Neural crest cell (in vitro differentiated cells): ENCODE results near the gene STEAP3. TPM values are rescaled to one million over a fixed set of nuclear protein-coding genes. Genes with fewer than 3 reads are reported as not detected.

Experiments
- DNase-seq: peaks from one replicate; pipeline ENCODE4 v3.0.0; 2021; ENCODE audit warnings: low read depth, mixed read lengths, low spot score
- H3K27ac Mint-ChIP-seq: one replicate; pipeline ENCODE4 v1.8.0; 2021; ENCODE audit warnings: mild to moderate bottlenecking, mixed read lengths; ENCODE audit not compliant: unreplicated experiment
- H3K27me3 Mint-ChIP-seq: 2 replicates; pipeline ENCODE4 v1.8.0; 2021; ENCODE audit warnings: low read depth, mild to moderate bottlenecking, mixed read lengths
- H3K36me3 Mint-ChIP-seq: 2 replicates; pipeline ENCODE4 v1.8.0; 2021; ENCODE audit warnings: low read depth, mild to moderate bottlenecking, mixed read lengths
- H3K4me1 Mint-ChIP-seq: 2 replicates; pipeline ENCODE4 v1.8.0; 2021; ENCODE audit warnings: mixed read lengths
- H3K4me3 Mint-ChIP-seq: one replicate; pipeline ENCODE4 v1.8.0; 2021; ENCODE audit warnings: mild to moderate bottlenecking, mixed read lengths
- H3K9me3 Mint-ChIP-seq: 2 replicates; pipeline ENCODE4 v1.8.0; 2021; ENCODE audit warnings: mixed read lengths
- total RNA-seq: library from RNA; stranded (reverse); gene quantifications from 2 replicates; pipeline ENCODE4 v1.2.1, GENCODE V29; 2021
- TF ChIP-seq, protein P1 (sequence below): fragments of 200-600 bp; sonication (generic); conservative IDR thresholded peaks from 2 replicates; pipeline ENCODE4 v1.5.0; 2021; ENCODE audit warnings: antibody characterized with exemption, mild to moderate bottlenecking

The STEAP3 gene
- total RNA-seq, 1 donor from 2014 or later: 0.77 TPM

DNA sequence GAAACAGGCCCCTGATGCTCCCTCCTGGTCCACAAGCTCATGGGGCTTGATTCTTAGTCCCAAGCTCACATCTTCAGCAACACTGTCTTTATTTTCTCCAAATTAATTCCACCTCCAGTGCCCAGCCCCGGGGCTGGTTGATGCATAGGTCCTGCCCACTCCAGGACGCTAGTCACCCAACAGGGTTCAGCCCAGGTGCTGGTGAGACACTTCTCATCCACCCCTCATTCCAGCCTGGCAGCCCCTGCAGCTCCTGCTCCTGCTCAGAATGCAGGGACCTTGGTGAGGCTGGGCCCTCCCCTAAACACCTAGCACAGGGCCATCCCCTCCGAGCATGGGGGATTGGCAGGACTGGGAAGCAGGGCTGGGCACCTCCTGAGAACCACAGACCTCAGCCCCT is 25.7 kb downstream of the STEAP3 start:
- Mint-ChIP-seq H3K36me3 (no peaks in the 10 kb centered on the region), H3K27ac (no peak overlapping the region), H3K9me3 (peaks cover 2% of the 10 kb centered on the region), H3K4me1 (no peaks in the 10 kb centered on the region), H3K27me3 (no peaks in the 10 kb centered on the region), H3K4me3 (no peak overlapping the region)
- DNase-seq: no peak
- TF ChIP-seq, protein P1, sequence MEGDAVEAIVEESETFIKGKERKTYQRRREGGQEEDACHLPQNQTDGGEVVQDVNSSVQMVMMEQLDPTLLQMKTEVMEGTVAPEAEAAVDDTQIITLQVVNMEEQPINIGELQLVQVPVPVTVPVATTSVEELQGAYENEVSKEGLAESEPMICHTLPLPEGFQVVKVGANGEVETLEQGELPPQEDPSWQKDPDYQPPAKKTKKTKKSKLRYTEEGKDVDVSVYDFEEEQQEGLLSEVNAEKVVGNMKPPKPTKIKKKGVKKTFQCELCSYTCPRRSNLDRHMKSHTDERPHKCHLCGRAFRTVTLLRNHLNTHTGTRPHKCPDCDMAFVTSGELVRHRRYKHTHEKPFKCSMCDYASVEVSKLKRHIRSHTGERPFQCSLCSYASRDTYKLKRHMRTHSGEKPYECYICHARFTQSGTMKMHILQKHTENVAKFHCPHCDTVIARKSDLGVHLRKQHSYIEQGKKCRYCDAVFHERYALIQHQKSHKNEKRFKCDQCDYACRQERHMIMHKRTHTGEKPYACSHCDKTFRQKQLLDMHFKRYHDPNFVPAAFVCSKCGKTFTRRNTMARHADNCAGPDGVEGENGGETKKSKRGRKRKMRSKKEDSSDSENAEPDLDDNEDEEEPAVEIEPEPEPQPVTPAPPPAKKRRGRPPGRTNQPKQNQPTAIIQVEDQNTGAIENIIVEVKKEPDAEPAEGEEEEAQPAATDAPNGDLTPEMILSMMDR: no peak

DNA sequence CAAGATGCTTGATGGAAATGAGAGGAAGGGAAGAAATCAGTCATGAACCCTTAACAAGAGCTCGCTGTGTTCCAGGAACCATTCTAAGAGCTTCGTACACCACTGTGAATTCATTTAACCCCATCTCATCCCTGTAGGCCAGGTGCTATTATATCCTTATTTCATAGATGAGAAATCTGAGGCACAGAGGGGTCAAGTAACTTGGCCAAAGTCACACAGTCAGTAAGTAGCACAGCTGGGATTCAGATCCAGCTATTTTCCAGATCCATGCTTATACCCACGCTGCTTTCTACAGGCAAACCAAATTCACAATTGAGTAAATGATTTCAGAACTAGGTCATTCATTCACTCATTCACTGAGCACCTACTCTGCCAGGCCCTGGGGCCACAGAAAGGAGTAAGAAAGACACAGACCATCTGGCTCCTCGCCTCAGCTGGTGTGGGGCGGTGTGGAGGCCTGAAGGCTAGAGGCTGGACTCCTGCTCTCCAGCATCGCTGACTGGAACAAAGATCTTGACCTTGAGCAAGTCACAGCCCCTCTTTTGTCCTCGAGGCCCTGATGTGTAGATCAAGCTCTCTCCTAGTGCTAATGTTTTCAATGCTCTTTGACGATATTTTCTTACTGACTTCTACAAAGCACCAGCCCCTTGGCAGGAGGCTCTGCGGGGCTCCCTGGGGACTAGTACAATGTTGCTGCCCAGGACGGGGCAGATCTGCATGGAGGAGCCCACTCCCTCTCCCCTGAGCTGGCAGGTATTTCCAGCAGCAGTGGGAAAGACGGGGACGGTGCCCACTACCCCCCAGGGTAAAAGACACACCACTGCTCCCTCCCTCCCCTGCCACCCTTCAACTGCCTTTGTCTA is 26.5 kb downstream of the STEAP3 start:
- Mint-ChIP-seq H3K27ac (no peak overlapping the region), H3K9me3 (peaks cover 2% of the 10 kb centered on the region), H3K4me3 (no peak overlapping the region), H3K27me3 (no peaks in the 10 kb centered on the region), H3K4me1 (peaks cover under 1% of the 10 kb centered on the region), H3K36me3 (no peaks in the 10 kb centered on the region)
- no peak for DNase-seq
- TF ChIP-seq, protein P1: no peak

DNA sequence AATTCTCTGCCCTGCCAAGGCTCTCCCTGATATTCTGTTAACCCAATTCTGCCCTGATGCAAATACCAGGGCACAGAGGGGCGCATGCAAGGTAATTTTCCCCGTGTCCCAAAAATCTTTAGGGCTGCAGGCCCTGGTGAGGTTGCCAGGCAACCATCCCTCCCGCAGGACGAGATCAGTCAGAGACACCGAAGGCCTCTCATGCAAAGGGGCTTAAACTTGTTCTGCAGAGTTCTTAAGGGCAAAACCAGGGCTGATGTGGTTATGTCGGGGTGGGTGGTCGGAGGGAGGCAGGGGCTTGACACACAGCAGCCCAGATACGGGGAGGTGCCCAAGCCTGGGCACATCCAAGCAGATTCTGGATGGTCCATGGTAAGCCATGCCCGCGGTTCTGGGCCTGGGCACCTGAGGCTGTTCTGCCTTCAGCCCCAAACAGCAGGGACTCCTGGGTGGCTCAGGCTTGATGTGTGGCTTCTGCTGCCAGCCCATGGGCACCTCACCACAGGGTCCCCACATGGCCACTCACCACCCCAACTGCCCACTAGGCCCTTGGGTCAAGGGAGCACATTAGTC is 27.2 kb downstream of the STEAP3 start:
- DNase-seq: no peak
- Mint-ChIP-seq H3K4me3 (no peak overlapping the region), H3K4me1 (peaks cover 8% of the 10 kb centered on the region), H3K36me3 (no peaks in the 10 kb centered on the region), H3K27me3 (no peaks in the 10 kb centered on the region), H3K9me3 (peaks cover 2% of the 10 kb centered on the region), H3K27ac (no peak overlapping the region)
- TF ChIP-seq, protein P1: no peak

DNA sequence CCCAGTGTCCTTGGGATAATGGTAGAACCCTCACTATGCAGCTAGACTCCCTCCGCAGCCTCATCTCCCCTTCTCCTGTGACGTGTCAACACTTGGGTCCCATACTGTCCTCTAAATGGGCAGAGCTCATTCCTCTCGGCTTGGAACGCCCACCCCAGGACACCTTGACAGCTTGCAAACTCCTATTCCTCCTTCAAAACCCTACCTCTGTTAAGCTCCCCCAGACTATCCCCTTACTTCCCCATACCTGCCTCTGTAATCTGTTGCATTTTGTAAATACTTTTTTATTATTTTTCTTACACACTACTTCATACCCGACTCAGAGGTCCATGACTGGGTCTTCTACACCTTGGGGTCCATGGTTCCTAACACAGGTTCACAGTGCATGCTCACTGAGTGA is 28.0 kb downstream of the STEAP3 start:
- no peak for DNase-seq
- peaks cover 16% of the 10 kb centered on the region for H3K4me1 Mint-ChIP-seq

DNA sequence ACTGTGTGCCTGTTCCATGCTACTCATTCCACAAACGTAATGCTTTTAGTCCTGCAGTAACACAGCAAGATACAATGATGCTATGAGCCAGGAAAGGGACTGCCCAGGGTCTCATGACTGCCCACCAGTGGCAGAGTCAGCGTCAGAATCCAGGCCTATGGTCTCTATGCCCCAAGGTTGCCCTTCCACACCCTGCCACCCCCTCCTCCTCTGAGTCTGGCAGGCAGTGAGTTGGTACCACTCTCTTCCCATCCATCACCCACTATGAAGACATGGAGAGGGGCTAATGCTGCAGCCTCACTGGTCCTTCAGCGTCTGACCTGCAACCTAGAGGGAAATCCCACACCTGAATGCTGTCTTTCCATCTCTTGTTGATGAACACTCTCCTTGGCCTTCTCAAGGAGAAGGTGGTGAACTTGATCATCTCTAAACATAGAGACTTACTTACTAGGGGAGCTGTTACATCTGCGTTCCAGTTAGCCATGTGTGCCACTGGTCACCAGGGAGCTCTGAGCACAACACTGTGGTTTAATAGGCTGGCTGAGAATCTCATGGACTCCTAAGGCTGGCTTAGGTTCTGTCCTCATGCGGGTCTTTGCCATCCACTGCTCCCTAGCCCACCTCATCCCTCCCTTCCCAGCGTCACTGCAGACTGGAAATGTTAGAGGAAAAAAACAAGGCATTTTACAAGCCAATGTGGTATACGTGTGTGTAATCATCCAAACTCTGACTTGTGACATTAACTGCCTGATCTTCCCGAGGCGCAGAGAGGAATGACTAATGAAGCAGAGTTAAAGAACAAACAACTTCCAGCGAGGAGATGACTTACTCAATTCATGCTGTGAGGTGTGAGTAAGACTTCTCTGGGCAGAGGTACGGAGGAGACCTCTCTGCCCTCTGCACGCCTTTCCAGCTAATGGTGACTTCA is 28.8 kb downstream of the STEAP3 start:
- H3K4me1 Mint-ChIP-seq: peaks cover 18% of the 10 kb centered on the region
- no peaks in the 10 kb centered on the region for H3K27me3 Mint-ChIP-seq
- no peaks in the 10 kb centered on the region for H3K36me3 Mint-ChIP-seq
- TF ChIP-seq, protein P1: no peak
- DNase-seq: no peak
- no peak overlapping the region for H3K27ac Mint-ChIP-seq
- no peaks in the 10 kb centered on the region for H3K9me3 Mint-ChIP-seq
- no peak overlapping the region for H3K4me3 Mint-ChIP-seq

More for the DNA sequence above, 28.0 kb downstream of the STEAP3 start:
- Mint-ChIP-seq H3K27ac (no peak overlapping the region), H3K27me3 (no peaks in the 10 kb centered on the region), H3K36me3 (no peaks in the 10 kb centered on the region), H3K9me3 (no peaks in the 10 kb centered on the region), H3K4me3 (no peak overlapping the region)
- TF ChIP-seq, protein P1: no peak
